Left lung (tissue), 10 donors: ENCODE results near the gene IL17RB. TPM values are rescaled to one million over a fixed set of nuclear protein-coding genes. Genes with fewer than 3 reads are reported as not detected.

Source experiments
- ATAC-seq: fragments of 200-7000 bp; cut with Tn5 transposase; one replicate; pipeline ENCODE4 v1.9.1; 2020; ENCODE audit warnings: moderate library complexity
- DNase-seq, 4 donors: peaks; one replicate each; pipeline ENCODE4 v3.0.0-alpha.2; 2013 to 2020
- H3K27ac ChIP-seq, 2 donors: fragments of 200-600 bp; sonication (generic) in 1 of 2; one replicate each; pipeline versions ENCODE4 v1.5.0 to v1.8.0; 2020 to 2021
- H3K27me3 ChIP-seq, 2 donors: fragments of 200-600 bp; sonication (generic) in 1 of 2; one replicate each; pipeline versions ENCODE4 v1.5.0 to v1.8.0; 2020 to 2021
- H3K36me3 ChIP-seq, 2 donors: fragments of 200-600 bp; sonication (generic) in 1 of 2; one replicate each; pipeline versions ENCODE4 v1.5.0 to v1.8.0; 2020 to 2021
- H3K4me1 ChIP-seq, 2 donors: fragments of 200-600 bp; one replicate each; pipeline ENCODE4 v1.8.0; 2021
- H3K4me3 ChIP-seq, 2 donors: fragments of 200-600 bp; sonication (generic) in 1 of 2; one replicate each; pipeline versions ENCODE4 v1.5.0 to v1.8.0; 2020 to 2021; ENCODE audit warnings: mild to moderate bottlenecking in 1 of 2
- H3K9me3 ChIP-seq, 2 donors: fragments of 200-600 bp; sonication (generic) in 1 of 2; one replicate each; pipeline versions ENCODE4 v1.5.0 to v1.8.0; 2020 to 2021
- intact Hi-C, 2 donors: fragments of 100-400 bp; cut with DNase I; formaldehyde crosslinking; loops; one replicate each; pipeline versions ENCODE4 v1.11.2 to v1.14.2; 2022
- polyA plus RNA-seq, 6 donors: library from polyadenylated mRNA; unstranded; fragments of 120-200 nt; gene quantifications; one replicate each; pipeline ENCODE4 v1.2.1, GENCODE V29; 2013; ENCODE audit not compliant: insufficient read length in 6 of 6
- total RNA-seq, 2 donors: library from RNA; stranded (reverse); fragmentation: NEBNext Ultra II Directional; extraction: Animal tissue kit (Norgen Biotek cat#: 25700); gene quantifications; one replicate each; pipeline ENCODE4 v1.2.1, GENCODE V29; 2021
- TF ChIP-seq, protein P1 (sequence below), 2 donors: fragments of 200-600 bp; sonication (generic) in 1 of 2; IDR thresholded peaks; one replicate each; pipeline versions ENCODE4 v1.5.0 to v1.8.0; 2021; ENCODE audit warnings: antibody characterized with exemption in 2 of 2
- donor health status: DM: no; HTN: yes; CAD: no.
- donor health status: DM: no; HTN: no; CAD: no.

IL17RB gene
- total and polyA plus RNA-seq, 8 donors, result 5.5 to 12.7 (median 11.0) TPM

DNA sequence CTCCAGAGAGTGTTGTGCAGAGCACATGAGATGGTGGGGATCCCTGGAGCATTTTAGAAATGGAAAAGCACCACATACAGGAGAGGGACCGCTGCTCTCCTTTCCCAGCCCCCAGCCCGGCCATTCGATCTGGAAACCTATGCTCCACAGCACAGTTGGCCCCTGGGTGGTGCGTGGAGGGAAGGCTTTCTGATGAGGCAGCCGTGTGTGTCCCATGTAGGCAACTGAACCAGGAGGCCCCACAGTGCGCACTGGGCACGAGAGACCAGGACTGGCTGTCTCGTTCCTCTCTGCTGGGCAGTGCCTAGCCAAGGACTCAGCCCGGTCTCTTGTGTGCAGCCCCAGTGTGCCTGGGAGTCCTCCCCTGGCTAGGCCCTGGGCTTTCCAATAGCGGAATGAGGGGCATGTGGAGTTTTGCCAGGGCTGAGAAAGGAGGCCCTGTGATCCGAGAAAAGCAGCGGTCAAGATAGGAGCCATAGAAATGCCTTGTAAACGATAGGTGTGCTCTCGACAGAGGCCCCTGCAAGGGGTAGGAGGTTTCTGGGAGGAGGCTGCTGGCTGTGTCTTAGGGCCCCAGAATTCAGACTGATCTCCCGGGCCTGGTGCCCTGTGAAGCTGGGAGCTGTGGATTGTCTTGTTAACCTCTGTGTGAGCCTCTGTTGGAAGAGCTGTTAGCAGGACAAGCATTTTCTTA is 39.1 kb upstream of the IL17RB start:
- intact Hi-C loops, result no loop called here
- ATAC-seq, result no peak
- Histone ChIP-seq H3K4me1 (no peaks in the 10 kb centered on the region), H3K4me3 (no peak overlapping the region), H3K27me3 (no peaks in the 10 kb centered on the region), H3K9me3 (no peaks in the 10 kb centered on the region), H3K27ac (no peak overlapping the region), H3K36me3 (no peaks in the 10 kb centered on the region)
- DNase-seq, result no peak
- TF ChIP-seq, protein P1, sequence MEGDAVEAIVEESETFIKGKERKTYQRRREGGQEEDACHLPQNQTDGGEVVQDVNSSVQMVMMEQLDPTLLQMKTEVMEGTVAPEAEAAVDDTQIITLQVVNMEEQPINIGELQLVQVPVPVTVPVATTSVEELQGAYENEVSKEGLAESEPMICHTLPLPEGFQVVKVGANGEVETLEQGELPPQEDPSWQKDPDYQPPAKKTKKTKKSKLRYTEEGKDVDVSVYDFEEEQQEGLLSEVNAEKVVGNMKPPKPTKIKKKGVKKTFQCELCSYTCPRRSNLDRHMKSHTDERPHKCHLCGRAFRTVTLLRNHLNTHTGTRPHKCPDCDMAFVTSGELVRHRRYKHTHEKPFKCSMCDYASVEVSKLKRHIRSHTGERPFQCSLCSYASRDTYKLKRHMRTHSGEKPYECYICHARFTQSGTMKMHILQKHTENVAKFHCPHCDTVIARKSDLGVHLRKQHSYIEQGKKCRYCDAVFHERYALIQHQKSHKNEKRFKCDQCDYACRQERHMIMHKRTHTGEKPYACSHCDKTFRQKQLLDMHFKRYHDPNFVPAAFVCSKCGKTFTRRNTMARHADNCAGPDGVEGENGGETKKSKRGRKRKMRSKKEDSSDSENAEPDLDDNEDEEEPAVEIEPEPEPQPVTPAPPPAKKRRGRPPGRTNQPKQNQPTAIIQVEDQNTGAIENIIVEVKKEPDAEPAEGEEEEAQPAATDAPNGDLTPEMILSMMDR (IDR thresholded peaks at IDR 0.05), result no peak

GRCh38 chr3:53808496-53808895 is 37.9 kb upstream of the IL17RB start:
- intact Hi-C loops, result no loop called here
- Histone ChIP-seq H3K9me3 (no peaks in the 10 kb centered on the region), H3K4me1 (no peaks in the 10 kb centered on the region), H3K27me3 (no peaks in the 10 kb centered on the region), H3K27ac (no peak overlapping the region), H3K4me3 (no peak overlapping the region), H3K36me3 (no peaks in the 10 kb centered on the region)
- ATAC-seq, result no peak
- TF ChIP-seq, protein P1 (IDR thresholded peaks at IDR 0.05), result no peak
- DNase-seq, result no peak

- Histone ChIP-seq H3K27ac (no peak overlapping the region), H3K9me3 (no peaks in the 10 kb centered on the region), H3K4me1 (no peaks in the 10 kb centered on the region), H3K4me3 (no peak overlapping the region), H3K27me3 (no peaks in the 10 kb centered on the region), H3K36me3 (no peaks in the 10 kb centered on the region)
- DNase-seq, result no peak
- ATAC-seq, result no peak
- intact Hi-C loops, result no loop called here
- TF ChIP-seq, protein P1 (IDR thresholded peaks at IDR 0.05), result no peak
Measured at GRCh38 chr3:53809267-53809666, 37.1 kb upstream of the IL17RB start.

DNA sequence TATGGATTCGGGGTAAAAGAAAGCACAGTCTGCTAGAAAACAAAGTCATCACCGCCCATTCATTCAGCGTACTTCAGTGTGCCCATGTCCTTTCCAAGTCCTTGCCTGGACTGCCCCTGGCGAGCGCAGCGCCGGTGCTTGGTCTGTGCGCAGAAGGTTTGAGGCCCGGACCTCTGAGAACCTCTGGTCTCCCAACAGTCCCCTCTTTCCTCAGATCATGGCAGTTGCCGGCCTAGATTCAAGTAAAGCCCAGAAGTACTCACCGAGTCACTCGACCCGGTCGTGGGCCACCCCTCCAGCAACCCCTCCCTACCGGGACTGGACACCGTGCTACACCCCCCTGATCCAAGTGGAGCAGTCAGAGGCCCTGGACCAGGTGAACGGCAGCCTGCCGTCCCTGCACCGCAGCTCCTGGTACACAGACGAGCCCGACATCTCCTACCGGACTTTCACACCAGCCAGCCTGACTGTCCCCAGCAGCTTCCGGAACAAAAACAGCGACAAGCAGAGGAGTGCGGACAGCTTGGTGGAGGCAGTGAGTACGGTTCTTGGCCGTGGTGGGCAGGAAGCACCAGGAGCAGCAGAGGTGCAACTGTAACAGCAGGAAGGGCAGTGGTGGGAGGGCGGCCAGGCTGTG is 36.5 kb upstream of the IL17RB start:
- TF ChIP-seq, protein P1 (IDR thresholded peaks at IDR 0.05), result no peak
- Histone ChIP-seq H3K4me3 (no peak overlapping the region), H3K27ac (no peak overlapping the region), H3K4me1 (no peaks in the 10 kb centered on the region), H3K27me3 (no peaks in the 10 kb centered on the region), H3K36me3 (peaks cover 0 to under 1% of the 10 kb centered on the region in 2 donors), H3K9me3 (no peaks in the 10 kb centered on the region)
- intact Hi-C loops, result no loop called here
- no peak for ATAC-seq
- no peak for DNase-seq

GRCh38 chr3:53811143-53811927 is 35.0 kb upstream of the IL17RB start:
- no peak for DNase-seq
- no peak overlapping the region for H3K4me3 ChIP-seq

More at GRCh38 chr3:53811143-53811927, 35.0 kb upstream of the IL17RB start:
- no peak for ATAC-seq
- Histone ChIP-seq H3K27me3 (no peaks in the 10 kb centered on the region), H3K9me3 (no peaks in the 10 kb centered on the region), H3K36me3 (peaks cover 0 to 8% of the 10 kb centered on the region in 2 donors), H3K4me1 (no peaks in the 10 kb centered on the region), H3K27ac (no peak overlapping the region)
- TF ChIP-seq, protein P1 (IDR thresholded peaks at IDR 0.05), result no peak
- intact Hi-C loops, result no loop called here
